Testis (tissue), 3 donors: ENCODE results near the gene RNF149. TPM values are rescaled to one million over a fixed set of nuclear protein-coding genes. Genes with fewer than 3 reads are reported as not detected.

ENCODE experiments used
- DNase-seq: peaks from one replicate; pipeline ENCODE4 v3.0.0-alpha.2; 2019
- H3K27ac ChIP-seq, 2 donors: fragments of 200-600 bp; sonication (generic); one replicate each; pipeline ENCODE4 v1.5.1; 2019
- H3K27me3 ChIP-seq: fragments of 200-600 bp; sonication (generic); one replicate; pipeline ENCODE4 v1.5.1; 2019
- H3K36me3 ChIP-seq: fragments of 200-600 bp; sonication (generic); one replicate; pipeline ENCODE4 v1.5.1; 2017; ENCODE audit warnings: low read depth; ENCODE audit errors: missing control alignments
- H3K4me1 ChIP-seq: fragments of 200-600 bp; sonication (generic); one replicate; pipeline ENCODE4 v1.5.1; 2019
- H3K4me3 ChIP-seq, 2 donors: fragments of 200-600 bp; sonication (generic); one replicate each; pipeline ENCODE4 v1.5.1; 2017 to 2019
- H3K9me3 ChIP-seq: fragments of 200-600 bp; sonication (generic); one replicate; pipeline ENCODE4 v1.5.1; 2017
- POLR2A ChIP-seq: fragments of 450-650 bp; IDR thresholded peaks from one replicate; pipeline ENCODE4 v1.6.1; 2017; ENCODE audit warnings: antibody characterized with exemption, mild to moderate bottlenecking, moderate library complexity
- WGBS, 2 donors: methylation state at CpG; one replicate each; pipeline ENCODE4 v1.1.5; 2018; 5-methylcytosine and 5-hydroxymethylcytosine counted together
- intact Hi-C: fragments of 100-400 bp; cut with DNase I; formaldehyde crosslinking; loops from one replicate; pipeline ENCODE4 v1.15.1; 2023; ENCODE audit warnings: low total_unique reads
- polyA plus RNA-seq: library from polyadenylated mRNA; stranded (reverse); fragments of 350-450 nt; fragmentation: Illumina TruSeq; extraction: RNeasy Lipid Tissue Mini Kit (QIAGEN cat#74804); gene quantifications from one replicate; pipeline ENCODE4 v1.2.3, GENCODE V29; 2014; ENCODE audit warnings: low read depth, low replicate concordance; ENCODE audit not compliant: insufficient read depth
- total RNA-seq, 2 donors: library from RNA; depleted of rRNA; stranded (reverse); fragments of >200 nt; gene quantifications; one replicate each; pipeline ENCODE4 v1.2.3, GENCODE V29; 2016
- TF ChIP-seq, protein P1 (sequence below), 3 experiments: fragments of 450-650 bp in 2 of 3; fragments of 200-600 bp in 1 of 3; sonication (generic) in 1 of 3; IDR thresholded peaks; one replicate each; pipeline ENCODE4 v1.5.1; 2016 to 2019; ENCODE audit warnings: antibody characterized with exemption in 3 of 3, mild to moderate bottlenecking in 2 of 3, moderate library complexity in 1 of 3

The RNF149 gene
- total and polyA plus RNA-seq, 3 donors from 2014 or later, result 58.0 to 107 (median 95.0) TPM

DNA sequence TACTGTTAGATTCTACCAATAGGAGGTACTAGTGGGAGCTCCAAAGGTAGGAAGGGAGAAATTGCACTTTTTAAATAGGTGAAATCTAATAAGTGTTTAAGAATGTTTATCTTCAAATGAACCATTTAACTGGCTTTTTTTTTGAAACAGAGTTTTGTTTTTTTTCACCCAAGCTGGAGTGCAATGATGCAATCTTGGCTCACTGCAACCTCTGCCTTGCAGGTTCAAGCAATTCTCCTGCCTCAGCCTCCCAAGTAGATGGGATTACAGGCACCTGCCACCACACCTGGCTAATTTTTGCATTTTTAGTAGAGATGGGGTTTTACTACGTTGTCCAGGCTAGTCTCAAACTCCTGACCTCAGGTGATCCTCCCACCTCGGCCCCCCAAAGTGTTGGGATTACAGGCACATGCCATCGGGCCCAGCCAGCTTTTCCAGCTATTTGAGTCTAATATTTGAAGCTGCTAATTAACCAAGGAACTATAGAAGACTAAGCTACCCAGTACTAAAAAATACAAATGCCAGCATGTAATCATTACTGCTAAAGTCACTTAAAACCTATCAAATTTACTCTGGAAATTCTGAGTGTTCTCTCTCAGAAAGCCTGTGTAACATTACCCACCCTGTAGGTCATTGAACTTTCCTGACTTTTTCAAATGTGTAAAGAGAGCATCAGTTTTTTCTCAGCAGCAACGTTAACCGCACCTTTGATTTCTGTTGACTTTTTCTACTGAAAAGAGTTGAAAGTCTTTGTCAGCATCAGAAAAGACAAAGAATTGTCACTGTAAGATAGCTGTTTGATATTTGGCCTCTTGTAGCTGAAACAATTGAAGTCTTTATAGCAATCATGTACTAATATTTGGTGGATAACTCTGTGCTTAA, 24.6 kb upstream of the RNF149 start:
- Histone ChIP-seq H3K9me3 (no peaks in the 10 kb centered on the region), H3K27me3 (no peaks in the 10 kb centered on the region), H3K36me3 (no peaks in the 10 kb centered on the region), H3K4me3 (no peak overlapping the region), H3K4me1 (no peaks in the 10 kb centered on the region), H3K27ac (no peak overlapping the region)
- no peak for TF ChIP-seq POLR2A
- TF ChIP-seq, protein P1, sequence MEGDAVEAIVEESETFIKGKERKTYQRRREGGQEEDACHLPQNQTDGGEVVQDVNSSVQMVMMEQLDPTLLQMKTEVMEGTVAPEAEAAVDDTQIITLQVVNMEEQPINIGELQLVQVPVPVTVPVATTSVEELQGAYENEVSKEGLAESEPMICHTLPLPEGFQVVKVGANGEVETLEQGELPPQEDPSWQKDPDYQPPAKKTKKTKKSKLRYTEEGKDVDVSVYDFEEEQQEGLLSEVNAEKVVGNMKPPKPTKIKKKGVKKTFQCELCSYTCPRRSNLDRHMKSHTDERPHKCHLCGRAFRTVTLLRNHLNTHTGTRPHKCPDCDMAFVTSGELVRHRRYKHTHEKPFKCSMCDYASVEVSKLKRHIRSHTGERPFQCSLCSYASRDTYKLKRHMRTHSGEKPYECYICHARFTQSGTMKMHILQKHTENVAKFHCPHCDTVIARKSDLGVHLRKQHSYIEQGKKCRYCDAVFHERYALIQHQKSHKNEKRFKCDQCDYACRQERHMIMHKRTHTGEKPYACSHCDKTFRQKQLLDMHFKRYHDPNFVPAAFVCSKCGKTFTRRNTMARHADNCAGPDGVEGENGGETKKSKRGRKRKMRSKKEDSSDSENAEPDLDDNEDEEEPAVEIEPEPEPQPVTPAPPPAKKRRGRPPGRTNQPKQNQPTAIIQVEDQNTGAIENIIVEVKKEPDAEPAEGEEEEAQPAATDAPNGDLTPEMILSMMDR (IDR thresholded peaks at IDR 0.05), result no peak
- intact Hi-C loops, result no loop called here
- no peak for DNase-seq
- WGBS, 2 donors, result 73 to 75% methylated on average over 5 of the region's 5 CpGs

GRCh38 chr2:101331202-101331601, 22.7 kb upstream of the RNF149 start:
- Histone ChIP-seq H3K27ac (no peak overlapping the region), H3K4me1 (peaks cover 3% of the 10 kb centered on the region), H3K4me3 (no peak overlapping the region), H3K36me3 (no peaks in the 10 kb centered on the region), H3K9me3 (no peaks in the 10 kb centered on the region), H3K27me3 (no peaks in the 10 kb centered on the region)
- WGBS, 2 donors, result 84 to 90% methylated on average over 2 of the region's 2 CpGs
- no peak for TF ChIP-seq POLR2A
- TF ChIP-seq, protein P1 (IDR thresholded peaks at IDR 0.05), result no peak
- intact Hi-C loops, result no loop called here
- DNase-seq, result no peak

DNA sequence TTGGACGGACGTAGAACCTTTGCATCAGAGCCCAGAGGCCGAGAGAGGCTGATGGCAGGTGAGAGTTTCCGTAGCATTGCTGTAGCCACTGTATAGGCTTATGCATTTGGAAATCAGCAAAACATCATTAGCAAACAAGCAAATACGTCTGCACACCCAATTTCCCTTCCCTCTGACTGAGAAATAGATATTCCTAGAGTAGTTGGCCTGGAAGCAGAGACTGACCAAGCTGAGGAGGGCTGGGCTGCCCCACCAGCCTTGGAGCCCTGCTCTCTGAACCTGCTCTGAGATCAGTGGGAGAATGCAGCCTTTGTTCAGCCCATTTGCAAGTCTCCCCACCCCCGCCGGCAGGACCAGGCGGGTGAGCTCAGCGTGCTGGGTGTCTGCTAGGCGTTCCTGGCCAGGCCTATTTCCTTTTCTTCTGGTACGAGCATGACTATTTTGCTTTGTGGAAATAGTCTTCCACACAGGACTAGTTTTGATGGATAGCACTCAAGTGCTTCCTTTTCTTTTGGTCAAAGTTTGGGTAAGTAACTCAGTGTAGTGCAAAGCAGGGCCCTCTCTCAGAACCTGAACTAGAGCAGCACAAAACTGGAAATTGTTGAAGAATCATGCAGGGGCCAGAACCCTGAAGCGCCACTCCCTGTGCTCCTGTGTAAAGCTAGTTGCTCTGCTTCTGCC, 21.9 kb upstream of the RNF149 start:
- WGBS, 2 donors, result 73 to 77% methylated on average over 9 to 12 of the region's 12 CpGs
- intact Hi-C loops, result no loop called here
- peak; percentile 80 for DNase-seq
- Histone ChIP-seq H3K4me1 (peaks cover 3% of the 10 kb centered on the region), H3K4me3 (no peak overlapping the region), H3K27me3 (no peaks in the 10 kb centered on the region), H3K36me3 (no peaks in the 10 kb centered on the region), H3K9me3 (no peaks in the 10 kb centered on the region), H3K27ac (no peak overlapping the region)
- TF ChIP-seq, protein P1 (IDR thresholded peaks at IDR 0.05), result no peak
- TF ChIP-seq POLR2A, result no peak

DNA sequence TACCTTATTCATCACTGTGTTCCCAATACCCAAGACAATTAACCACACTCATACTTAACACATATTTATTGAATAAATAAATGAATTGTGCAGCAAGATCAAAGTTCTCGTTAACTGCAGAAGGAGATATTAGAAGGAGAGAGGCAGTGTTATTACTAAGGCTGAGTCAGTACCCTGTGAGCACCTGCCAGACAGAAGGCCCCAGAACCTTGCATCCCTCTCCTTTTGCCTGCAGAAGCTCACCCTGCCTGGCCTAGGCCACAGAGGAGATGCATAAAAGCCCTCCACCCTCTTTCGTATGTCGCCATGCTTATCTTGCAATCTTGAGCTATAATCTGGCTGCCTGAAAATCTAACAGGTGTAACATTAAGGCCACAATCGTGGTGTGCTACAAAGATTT, 20.5 kb upstream of the RNF149 start:
- DNase-seq, result no peak
- H3K9me3 ChIP-seq, result no peaks in the 10 kb centered on the region
- 89 to 94% methylated on average over 4 of the region's 4 CpGs for WGBS, 2 donors
- TF ChIP-seq, protein P1 (IDR thresholded peaks at IDR 0.05), result no peak
- TF ChIP-seq POLR2A, result no peak
- H3K4me3 ChIP-seq, result no peak overlapping the region
- H3K27me3 ChIP-seq, result no peaks in the 10 kb centered on the region
- intact Hi-C loops, result no loop called here
- no peaks in the 10 kb centered on the region for H3K36me3 ChIP-seq
- no peak overlapping the region for H3K27ac ChIP-seq
- H3K4me1 ChIP-seq, result peaks cover 3% of the 10 kb centered on the region
